Heart right ventricle (tissue), 16 donors: Measurements from ENCODE around the gene ENPP4. TPM values are rescaled to one million over a fixed set of nuclear protein-coding genes. Genes with fewer than 3 reads are reported as not detected.

Experiments
- ATAC-seq, 8 donors: fragments of 200-7000 bp; cut with Tn5 transposase; one replicate each; pipeline ENCODE4 v1.9.1; 2020; ENCODE audit warnings: mild to moderate bottlenecking in 8 of 8, moderate library complexity in 8 of 8, moderate number of reproducible peaks in 1 of 8
- DNase-seq, 2 donors: peaks; one replicate each; pipeline ENCODE4 v3.0.0-alpha.2; 2020
- H3K27ac ChIP-seq, 10 donors: fragments of 200-600 bp; sonication (generic) in 2 of 10; one replicate each; pipeline versions ENCODE4 v1.5.0 to v1.8.0; 2020 to 2022; ENCODE audit warnings: mild to moderate bottlenecking in 3 of 10
- H3K27me3 ChIP-seq, 7 donors: fragments of 200-600 bp; one replicate each; pipeline ENCODE4 v1.8.0; 2021 to 2022; ENCODE audit warnings: mild to moderate bottlenecking in 2 of 7
- H3K36me3 ChIP-seq, 9 donors: fragments of 200-600 bp; sonication (generic) in 1 of 9; one replicate each; pipeline versions ENCODE4 v1.5.0 to v1.8.0; 2020 to 2022; ENCODE audit warnings: mild to moderate bottlenecking in 2 of 9
- H3K4me1 ChIP-seq, 9 donors: fragments of 200-600 bp; sonication (generic) in 1 of 9; one replicate each; pipeline versions ENCODE4 v1.5.0 to v1.8.0; 2020 to 2022; ENCODE audit warnings: mild to moderate bottlenecking in 4 of 9
- H3K4me3 ChIP-seq, 10 donors: fragments of 200-600 bp; sonication (generic) in 2 of 10; one replicate each; pipeline versions ENCODE4 v1.5.0 to v1.8.0; 2020 to 2022; ENCODE audit warnings: mild to moderate bottlenecking in 7 of 10, moderate library complexity in 2 of 10
- H3K9me3 ChIP-seq, 11 donors: fragments of 200-600 bp in 10 of 11; sonication (generic) in 2 of 11; one replicate each; pipeline versions ENCODE4 v1.5.0 to v1.8.0; 2013 to 2022; ENCODE audit warnings: mild to moderate bottlenecking in 2 of 11, control low read depth in 1 of 11, moderate library complexity in 1 of 11
- WGBS, 2 donors: extraction: QIAGEN DNeasy Blood & Tissue Kit; methylation state at CpG; one replicate each; pipeline ENCODE4 v1.1.7; 2013; ENCODE audit warnings: inconsistent platforms in 1 of 2; 5-methylcytosine and 5-hydroxymethylcytosine counted together
- intact Hi-C, 10 donors: fragments of 100-400 bp; cut with DNase I; formaldehyde crosslinking; loops; one replicate each; pipeline versions ENCODE4 v1.11.1 to v1.14.2; 2022
- polyA plus RNA-seq, 2 donors: library from polyadenylated mRNA; stranded (reverse); fragments of 200-250 nt; gene quantifications; one replicate each; pipeline ENCODE4 v1.2.3, GENCODE V29; 2013
- total RNA-seq, 10 donors: library from RNA; stranded (reverse); fragmentation: NEBNext Ultra II Directional in 3 of 10; extraction: Animal tissue kit (Norgen Biotek cat#: 25700) in 3 of 10; gene quantifications; one replicate each; pipeline versions ENCODE4 v1.2.1 to v1.2.4, GENCODE V29; 2021 to 2023
- TF ChIP-seq, protein P1 (sequence below), 9 donors: fragments of 200-600 bp; sonication (generic) in 2 of 9; IDR thresholded peaks; one replicate each; pipeline versions ENCODE4 v1.5.0 to v1.8.0; 2021 to 2022; ENCODE audit warnings: antibody characterized with exemption in 9 of 9, mild to moderate bottlenecking in 5 of 9, moderate library complexity in 1 of 9
- donor health status: Arrhythmogenic right ventricular cardiomyopathy.
- donor health status: ischemic (EF 13 %, LVEDD 7.1; RV severe dilation, severe dysfunction).
- donor health status: healthy with polysubstance abuse.
- donor health status: DM: no; HTN: yes; CAD: no.
- donor health status: DM: no; HTN: no; CAD: no.
- donor health status: ischemic (EF 25% LVEDD 6.9; RV normal size, moderate dysfunction).
- donor health status: ischemic (EF 25% LVEDD 5.7; RV mildly dilated, moderate dysfunction).
- donor health status: healthy.
- donor health status: DM: yes; HTN: yes; CAD: no.
- donor health status: Ischemic cardiomyopathy.
- donor health status: ischemic (EF 35%, LVEDD 5.7; RV mildly dilated, moderate dysfunction).
- donor health status: nonischemic (EF 11% LVEDD 7.7; RV severe dilation, severe dysfunction).
- donor health status: DM: yes; HTN: yes; CAD: no.
- donor health status: PGD.
- donor health status: ischemic (EF 29% LVEDD 5.4; RV normal size, mild dysfunction).
- donor health status: nonischemic (EF 23%, LVEDD 6.1; RV moderate dilation, normal function).

Gene ENPP4
- total and polyA plus RNA-seq, 12 donors, result 9.2 to 23.8 (median 18.8) TPM

DNA sequence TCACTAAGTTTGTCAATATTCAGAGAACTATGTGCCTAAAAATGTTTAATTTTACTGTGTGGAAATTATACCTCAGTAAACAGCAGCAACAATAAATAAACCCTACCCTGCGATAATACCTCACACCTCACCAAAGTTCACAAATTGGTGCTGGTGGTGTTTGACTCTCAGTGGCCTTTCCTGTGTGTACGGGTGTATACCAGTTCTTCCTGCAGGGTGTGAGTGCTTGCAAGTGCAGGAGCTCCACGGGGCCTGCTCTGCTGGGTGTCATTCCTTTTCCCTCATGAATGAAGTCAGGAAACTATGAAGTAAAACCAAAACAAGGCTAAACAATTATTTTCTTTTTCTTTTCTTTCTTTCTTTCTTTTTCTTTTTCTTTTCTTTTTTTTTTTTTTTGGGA, 45.1 kb downstream of the ENPP4 start:
- Histone ChIP-seq H3K36me3 (no peaks in the 10 kb centered on the region), H3K9me3 (no peaks in the 10 kb centered on the region), H3K27ac (no peak overlapping the region), H3K4me1 (peaks cover 0 to 14% (median 8%) of the 10 kb centered on the region in 9 donors), H3K4me3 (no peak overlapping the region), H3K27me3 (peaks cover 0 to 17% (median 4%) of the 10 kb centered on the region in 7 donors)
- ATAC-seq (no peak), DNase-seq (no peak)
- intact Hi-C loops, result no loop called here
- 76 to 78% methylated on average over 3 of the region's 3 CpGs for WGBS, 2 donors
- TF ChIP-seq, protein P1, sequence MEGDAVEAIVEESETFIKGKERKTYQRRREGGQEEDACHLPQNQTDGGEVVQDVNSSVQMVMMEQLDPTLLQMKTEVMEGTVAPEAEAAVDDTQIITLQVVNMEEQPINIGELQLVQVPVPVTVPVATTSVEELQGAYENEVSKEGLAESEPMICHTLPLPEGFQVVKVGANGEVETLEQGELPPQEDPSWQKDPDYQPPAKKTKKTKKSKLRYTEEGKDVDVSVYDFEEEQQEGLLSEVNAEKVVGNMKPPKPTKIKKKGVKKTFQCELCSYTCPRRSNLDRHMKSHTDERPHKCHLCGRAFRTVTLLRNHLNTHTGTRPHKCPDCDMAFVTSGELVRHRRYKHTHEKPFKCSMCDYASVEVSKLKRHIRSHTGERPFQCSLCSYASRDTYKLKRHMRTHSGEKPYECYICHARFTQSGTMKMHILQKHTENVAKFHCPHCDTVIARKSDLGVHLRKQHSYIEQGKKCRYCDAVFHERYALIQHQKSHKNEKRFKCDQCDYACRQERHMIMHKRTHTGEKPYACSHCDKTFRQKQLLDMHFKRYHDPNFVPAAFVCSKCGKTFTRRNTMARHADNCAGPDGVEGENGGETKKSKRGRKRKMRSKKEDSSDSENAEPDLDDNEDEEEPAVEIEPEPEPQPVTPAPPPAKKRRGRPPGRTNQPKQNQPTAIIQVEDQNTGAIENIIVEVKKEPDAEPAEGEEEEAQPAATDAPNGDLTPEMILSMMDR (IDR thresholded peaks at IDR 0.05), result no peak

DNA sequence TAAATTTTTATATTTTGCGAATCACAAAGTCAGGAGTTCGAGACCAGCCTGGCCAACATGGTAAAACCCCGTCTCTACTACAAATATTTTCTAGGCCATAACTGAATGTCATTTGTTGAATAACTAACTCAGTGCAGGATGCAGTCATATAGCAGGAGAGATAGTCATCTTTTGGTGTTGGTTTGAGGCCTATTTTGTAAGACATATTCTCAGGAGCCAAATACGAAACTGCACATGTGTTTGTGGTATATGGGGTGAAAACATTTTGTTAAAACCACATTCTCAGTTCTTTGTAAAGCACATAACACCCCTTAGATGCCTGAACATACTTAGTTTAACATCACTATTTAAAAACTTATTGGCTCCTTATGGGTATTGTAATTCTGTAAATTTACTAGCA, 45.7 kb downstream of the ENPP4 start:
- intact Hi-C loops, result no loop called here
- H3K4me3 ChIP-seq, result no peak overlapping the region
- H3K27me3 ChIP-seq, result peaks cover 0 to 12% (median 4%) of the 10 kb centered on the region in 7 donors
- 89 to 95% methylated on average over 4 of the region's 4 CpGs for WGBS, 2 donors
- H3K36me3 ChIP-seq, result no peaks in the 10 kb centered on the region
- ATAC-seq, result no peak
- H3K4me1 ChIP-seq, result peaks cover 0 to 11% (median 3%) of the 10 kb centered on the region in 9 donors
- H3K9me3 ChIP-seq, result no peaks in the 10 kb centered on the region
- TF ChIP-seq, protein P1 (IDR thresholded peaks at IDR 0.05), result no peak
- no peak for DNase-seq
- H3K27ac ChIP-seq, result no peak overlapping the region

DNA sequence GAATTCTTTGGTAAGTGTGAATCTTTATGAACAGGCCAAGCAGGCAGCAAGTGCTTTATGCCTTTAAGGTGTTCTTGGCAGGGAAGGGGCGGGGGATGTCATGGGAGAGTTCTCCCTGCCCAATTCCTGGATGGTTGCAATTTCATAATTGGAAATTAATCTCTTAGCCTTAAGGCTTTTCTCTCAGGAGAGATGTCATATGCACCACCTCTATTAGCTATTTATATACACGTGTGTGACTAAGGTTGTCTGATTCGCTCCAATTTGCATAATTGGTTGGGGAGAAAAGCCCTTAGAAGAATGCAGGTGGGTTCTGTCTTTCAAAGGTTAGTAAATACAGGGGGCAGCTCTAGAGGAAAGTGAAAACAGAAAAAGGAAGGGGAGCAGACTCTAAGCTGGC, 46.2 kb downstream of the ENPP4 start:
- Histone ChIP-seq H3K27ac (no peak overlapping the region), H3K4me1 (peaks cover 0 to 6% (median 0%) of the 10 kb centered on the region in 9 donors), H3K36me3 (no peaks in the 10 kb centered on the region), H3K27me3 (peaks cover 0 to 6% (median 0%) of the 10 kb centered on the region in 7 donors), H3K4me3 (no peak overlapping the region), H3K9me3 (no peaks in the 10 kb centered on the region)
- no peak for DNase-seq
- intact Hi-C loops, result no loop called here
- no peak for ATAC-seq
- TF ChIP-seq, protein P1 (IDR thresholded peaks at IDR 0.05), result no peak
- WGBS, 2 donors, result 73 to 77% methylated on average over 3 of the region's 3 CpGs

DNA sequence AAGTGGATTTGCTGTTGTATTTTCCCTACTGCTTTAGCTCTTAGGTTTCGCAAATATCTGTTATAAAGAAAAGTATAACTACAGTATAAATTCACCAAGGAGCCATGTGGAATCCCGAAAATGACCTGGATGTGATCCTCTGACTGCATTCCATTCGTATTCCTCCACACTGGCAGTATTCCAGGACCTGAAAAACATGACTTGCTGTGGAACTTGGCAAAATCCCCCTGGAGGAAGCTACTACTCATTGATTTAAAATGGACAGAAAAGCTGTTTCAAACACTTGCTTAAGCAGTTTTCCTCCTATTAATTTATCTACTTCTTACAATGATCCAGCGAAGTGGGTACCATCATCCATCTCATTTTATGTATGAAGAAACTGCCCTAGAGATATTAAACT, 54.3 kb downstream of the ENPP4 start:
- H3K9me3 ChIP-seq, result no peaks in the 10 kb centered on the region
- no peak for DNase-seq
- intact Hi-C loops, result no loop called here
- no peak overlapping the region for H3K4me3 ChIP-seq
- WGBS, 2 donors, result 45 to 55% methylated on average over 4 of the region's 4 CpGs
- no peaks in the 10 kb centered on the region for H3K27me3 ChIP-seq
- H3K36me3 ChIP-seq, result no peaks in the 10 kb centered on the region
- TF ChIP-seq, protein P1 (IDR thresholded peaks at IDR 0.05), result peak in 2 of 9 donors; percentile 7 to 11
- peak overlapping the region in 1 of 10 donors; percentile 1 for H3K27ac ChIP-seq
- peaks cover 0 to 14% (median 7%) of the 10 kb centered on the region in 9 donors for H3K4me1 ChIP-seq
- peak in 1 of 8 donors; percentile 27 for ATAC-seq
